ENCODE results near the gene POP4. TPM values are rescaled to one million over a fixed set of nuclear protein-coding genes. Genes with fewer than 3 reads are reported as not detected.

The POP4 gene
- total RNA-seq, 1 donor from 2014 or later: 52.7 TPM

DNA sequence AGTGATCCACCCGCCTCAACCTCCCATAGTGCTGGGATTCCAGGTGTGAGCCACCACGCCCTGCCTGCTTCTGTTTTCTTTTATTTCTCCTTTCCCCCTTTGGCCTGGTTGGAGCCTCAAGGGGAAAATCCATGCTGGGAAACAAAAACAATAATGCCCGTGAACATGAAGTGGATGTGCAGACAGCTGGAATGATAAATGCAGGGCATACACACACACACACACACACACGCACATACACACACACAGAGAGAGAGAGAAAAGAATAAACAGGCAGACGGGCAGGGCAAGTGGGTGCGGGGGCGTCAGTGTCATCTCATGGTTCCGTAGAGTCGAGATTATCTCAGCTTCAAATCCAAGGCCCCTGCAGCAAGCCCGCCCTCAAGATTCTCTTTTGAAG is 54.8 kb downstream of the POP4 start:
- no peak for DNase-seq (ENCODE audit: low spot score, unreplicated experiment)
- TF ChIP-seq, protein P1, sequence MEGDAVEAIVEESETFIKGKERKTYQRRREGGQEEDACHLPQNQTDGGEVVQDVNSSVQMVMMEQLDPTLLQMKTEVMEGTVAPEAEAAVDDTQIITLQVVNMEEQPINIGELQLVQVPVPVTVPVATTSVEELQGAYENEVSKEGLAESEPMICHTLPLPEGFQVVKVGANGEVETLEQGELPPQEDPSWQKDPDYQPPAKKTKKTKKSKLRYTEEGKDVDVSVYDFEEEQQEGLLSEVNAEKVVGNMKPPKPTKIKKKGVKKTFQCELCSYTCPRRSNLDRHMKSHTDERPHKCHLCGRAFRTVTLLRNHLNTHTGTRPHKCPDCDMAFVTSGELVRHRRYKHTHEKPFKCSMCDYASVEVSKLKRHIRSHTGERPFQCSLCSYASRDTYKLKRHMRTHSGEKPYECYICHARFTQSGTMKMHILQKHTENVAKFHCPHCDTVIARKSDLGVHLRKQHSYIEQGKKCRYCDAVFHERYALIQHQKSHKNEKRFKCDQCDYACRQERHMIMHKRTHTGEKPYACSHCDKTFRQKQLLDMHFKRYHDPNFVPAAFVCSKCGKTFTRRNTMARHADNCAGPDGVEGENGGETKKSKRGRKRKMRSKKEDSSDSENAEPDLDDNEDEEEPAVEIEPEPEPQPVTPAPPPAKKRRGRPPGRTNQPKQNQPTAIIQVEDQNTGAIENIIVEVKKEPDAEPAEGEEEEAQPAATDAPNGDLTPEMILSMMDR (IDR thresholded peaks at IDR 0.05; ENCODE audit: unreplicated experiment): no peak
- H3K9me3 Mint-ChIP-seq (ENCODE audit: low read depth): no peaks in the 10 kb centered on the region
- peaks cover 4% of the 10 kb centered on the region for H3K27me3 Mint-ChIP-seq
- H3K4me1 Mint-ChIP-seq (ENCODE audit: low read depth): peaks cover 17% of the 10 kb centered on the region
- no peak overlapping the region for H3K27ac Mint-ChIP-seq
- no peaks in the 10 kb centered on the region for H3K36me3 Mint-ChIP-seq (ENCODE audit: insufficient read depth)
- no peak overlapping the region for H3K4me3 Mint-ChIP-seq (ENCODE audit: low read depth)

DNA sequence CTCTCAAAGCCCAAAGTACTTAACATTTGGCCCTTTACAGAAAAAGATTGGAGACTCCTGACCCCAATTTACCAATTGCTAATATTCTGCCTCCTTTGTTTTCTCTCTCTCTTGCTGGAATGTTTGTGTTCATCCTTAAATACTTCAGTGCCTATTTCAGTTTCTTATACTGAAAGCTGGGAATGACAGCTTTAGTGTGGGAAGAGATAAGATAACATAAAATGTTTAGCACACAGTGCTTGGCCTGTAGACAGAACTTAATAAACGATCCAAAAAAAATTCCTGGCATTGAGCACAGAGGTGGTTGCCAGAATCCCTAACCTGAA is 56.2 kb downstream of the POP4 start:
- H3K27ac Mint-ChIP-seq: peak overlapping the region; percentile 90
- no peaks in the 10 kb centered on the region for H3K36me3 Mint-ChIP-seq (ENCODE audit: insufficient read depth)

DNA sequence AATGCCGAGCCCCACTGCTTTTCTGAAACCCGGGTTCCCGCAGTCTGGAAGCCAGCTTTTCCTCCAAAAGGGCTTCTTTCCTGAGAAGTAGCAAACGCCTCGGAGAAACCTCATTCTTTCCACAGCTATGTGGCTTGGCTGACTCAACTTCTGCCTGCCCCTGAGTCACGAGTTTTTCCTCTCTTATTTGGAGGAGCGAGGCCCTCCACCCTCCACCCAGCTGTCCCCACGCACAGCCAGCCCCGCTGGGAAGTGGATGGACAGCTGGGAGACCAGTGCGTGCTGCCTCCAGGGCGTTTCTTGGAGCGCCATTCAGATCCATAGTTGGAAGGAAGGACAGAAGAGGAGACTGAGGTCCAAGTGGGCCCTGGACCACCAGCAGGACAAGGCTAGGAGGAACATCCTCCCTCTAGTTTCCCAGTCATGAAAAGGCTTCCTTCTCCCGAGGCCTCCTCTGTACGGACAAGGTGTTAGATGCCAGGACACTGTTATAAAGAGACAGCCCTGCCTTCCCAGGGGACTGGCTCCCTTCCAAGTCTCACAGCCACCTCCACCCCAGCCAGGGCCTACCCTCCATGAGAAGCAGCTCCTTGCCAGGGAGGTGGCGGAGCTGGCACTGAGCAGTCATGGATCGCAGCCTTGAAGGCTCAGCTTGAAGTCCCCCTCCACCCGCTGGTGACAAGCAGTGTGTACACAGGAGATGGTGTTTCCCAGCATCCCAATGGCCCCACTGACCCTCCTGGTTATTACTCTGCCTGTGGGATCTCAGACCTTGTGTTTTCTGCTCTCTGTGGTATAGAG is 56.7 kb downstream of the POP4 start:
- Mint-ChIP-seq H3K4me3 (ENCODE audit: low read depth) (peak overlapping the region; percentile 24), H3K4me1 (ENCODE audit: low read depth) (peaks cover 29% of the 10 kb centered on the region), H3K27ac (peak overlapping the region; percentile 90), H3K9me3 (ENCODE audit: low read depth) (no peaks in the 10 kb centered on the region), H3K27me3 (peaks cover 4% of the 10 kb centered on the region), H3K36me3 (ENCODE audit: insufficient read depth) (no peaks in the 10 kb centered on the region)
- no peak for DNase-seq (ENCODE audit: low spot score, unreplicated experiment)
- TF ChIP-seq, protein P1 (IDR thresholded peaks at IDR 0.05; ENCODE audit: unreplicated experiment): no peak

More for the DNA sequence above, 56.2 kb downstream of the POP4 start:
- Mint-ChIP-seq H3K27me3 (peaks cover 4% of the 10 kb centered on the region), H3K4me1 (ENCODE audit: low read depth) (peaks cover 29% of the 10 kb centered on the region), H3K4me3 (ENCODE audit: low read depth) (peak overlapping the region; percentile 52), H3K9me3 (ENCODE audit: low read depth) (no peaks in the 10 kb centered on the region)
- DNase-seq (ENCODE audit: low spot score, unreplicated experiment): no peak
- TF ChIP-seq, protein P1 (IDR thresholded peaks at IDR 0.05; ENCODE audit: unreplicated experiment): no peak

DNA sequence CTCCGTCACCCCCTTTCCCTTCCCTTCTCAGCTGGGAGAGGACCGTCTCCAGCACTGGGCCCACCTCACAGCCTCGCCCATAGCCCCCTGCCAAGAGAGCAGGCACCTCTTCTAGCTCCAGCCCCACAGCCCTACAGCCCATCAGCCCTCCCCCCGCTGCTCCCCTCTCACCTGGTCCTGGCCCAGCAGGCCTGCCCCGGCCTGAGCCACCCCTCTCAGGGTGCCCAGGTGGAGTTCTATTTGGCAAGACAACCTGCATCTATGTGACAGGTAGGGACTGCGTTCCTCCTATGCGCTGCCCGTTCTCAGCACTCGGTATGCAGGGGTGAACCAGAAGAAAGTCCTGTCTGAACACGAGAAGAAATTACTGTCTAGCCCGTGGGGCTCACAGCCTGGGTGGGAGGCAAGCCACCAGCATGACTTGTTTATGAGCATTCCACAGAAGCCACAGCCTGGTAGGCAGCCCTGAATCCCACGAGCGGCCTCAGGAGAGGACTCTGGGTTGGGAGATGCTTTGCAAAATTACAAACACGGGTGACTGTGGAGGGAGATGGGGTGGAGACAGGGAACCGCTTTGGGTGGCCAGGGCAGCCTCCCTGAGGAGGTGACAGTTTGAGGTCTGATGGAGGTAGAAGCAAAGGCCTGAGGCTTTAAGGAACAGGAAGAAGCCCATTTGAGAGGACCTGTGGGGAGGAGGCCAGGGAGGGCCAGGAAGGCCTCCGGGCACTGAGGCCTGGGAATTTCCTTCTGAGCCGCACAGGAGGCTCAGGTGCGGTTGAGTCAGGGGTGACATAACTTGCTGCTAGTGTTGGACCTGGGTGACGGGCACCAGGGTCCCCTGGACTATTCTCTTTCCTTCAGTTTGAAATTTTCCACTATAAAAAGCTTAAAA is 58.0 kb downstream of the POP4 start:
- H3K9me3 Mint-ChIP-seq (ENCODE audit: low read depth): no peaks in the 10 kb centered on the region

DNA sequence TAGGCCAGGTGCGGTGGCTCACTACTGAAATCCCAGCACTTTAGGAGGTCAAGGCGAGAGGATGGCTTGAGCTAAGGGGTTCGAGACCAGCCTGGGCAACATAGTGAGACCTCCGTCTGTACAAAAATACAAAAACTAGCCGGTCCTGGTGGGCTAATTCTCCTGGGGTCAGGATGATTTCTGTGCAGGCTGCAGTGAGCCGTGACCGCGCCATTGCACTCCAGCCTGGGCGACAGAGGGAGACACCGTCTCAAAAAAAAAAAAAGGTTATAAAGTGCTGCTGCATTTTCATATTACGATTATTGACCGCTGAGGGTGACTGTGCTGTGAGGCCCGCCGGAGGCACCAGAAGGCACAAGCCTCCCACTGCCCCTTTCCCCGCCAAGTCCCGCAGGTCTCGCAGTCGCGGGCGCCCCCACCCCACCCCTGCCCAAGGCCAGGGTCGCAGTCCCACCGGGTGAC is 58.7 kb downstream of the POP4 start:
- H3K4me3 Mint-ChIP-seq (ENCODE audit: low read depth): peak overlapping the region; percentile 68
- no peak for DNase-seq (ENCODE audit: low spot score, unreplicated experiment)
- H3K9me3 Mint-ChIP-seq (ENCODE audit: low read depth): no peaks in the 10 kb centered on the region
- H3K27me3 Mint-ChIP-seq: peaks cover 4% of the 10 kb centered on the region
- H3K36me3 Mint-ChIP-seq (ENCODE audit: insufficient read depth): peaks cover 3% of the 10 kb centered on the region
- no peak overlapping the region for H3K27ac Mint-ChIP-seq
- TF ChIP-seq, protein P1 (IDR thresholded peaks at IDR 0.05; ENCODE audit: unreplicated experiment): peak; percentile 25
- peaks cover 29% of the 10 kb centered on the region for H3K4me1 Mint-ChIP-seq (ENCODE audit: low read depth)

More for the DNA sequence above, 58.0 kb downstream of the POP4 start:
- TF ChIP-seq, protein P1 (IDR thresholded peaks at IDR 0.05; ENCODE audit: unreplicated experiment): no peak
- Mint-ChIP-seq H3K36me3 (ENCODE audit: insufficient read depth) (no peaks in the 10 kb centered on the region), H3K4me3 (ENCODE audit: low read depth) (peak overlapping the region; percentile 68), H3K27me3 (peaks cover 4% of the 10 kb centered on the region), H3K27ac (peak overlapping the region; percentile 60), H3K4me1 (ENCODE audit: low read depth) (peaks cover 29% of the 10 kb centered on the region)
- no peak for DNase-seq (ENCODE audit: low spot score, unreplicated experiment)

All from progenitor cell of endocrine pancreas (in vitro differentiated cells).